ENCODE results near the gene ADAMTS7. TPM values are rescaled to one million over a fixed set of nuclear protein-coding genes. Genes with fewer than 3 reads are reported as not detected.
"Not testable (repeated sequence)": the region's sequence is repeated elsewhere in the genome, so short reads cannot be mapped to it uniquely, and the experiment has no call there.

Gene ADAMTS7
- total and polyA plus RNA-seq, 5 donors from 2014 or later, result not detected

GRCh38 chr15:78777290-78777952, 33.8 kb downstream of the ADAMTS7 start:
- ATAC-seq (ENCODE audit: low read depth in 2 of 2); H3K36me3 Mint-ChIP-seq; H3K9me3 Mint-ChIP-seq: not testable (repeated sequence)

GRCh38 chr15:78776046-78776925, 35.0 kb downstream of the ADAMTS7 start:
- not testable (repeated sequence) for H3K36me3 Mint-ChIP-seq; H3K4me1 ChIP-seq (ENCODE audit: control insufficient read depth, insufficient read depth, low read length, poor library complexity, severe bottlenecking); H3K27ac ChIP-seq (ENCODE audit: insufficient read depth, low read length, poor library complexity, severe bottlenecking); H3K4me3 ChIP-seq (ENCODE audit: low read depth, low read length); H3K9me3 ChIP-seq (ENCODE audit: control insufficient read depth in 2 of 2, low read length in 2 of 2); H3K4me1 Mint-ChIP-seq; DNase-seq; H3K27me3 Mint-ChIP-seq; ATAC-seq (ENCODE audit: low read depth in 2 of 2); H3K9me3 Mint-ChIP-seq; H3K27me3 ChIP-seq (ENCODE audit: control insufficient read depth, insufficient read depth, low read length); H3K4me3 Mint-ChIP-seq; H3K36me3 ChIP-seq (ENCODE audit: control insufficient read depth, insufficient read depth, low read length)
- peak overlapping the region in 1 of 3 donors; percentile 38 for H3K27ac Mint-ChIP-seq

More at GRCh38 chr15:78777290-78777952, 33.8 kb downstream of the ADAMTS7 start:
- H3K4me1 Mint-ChIP-seq; H3K4me3 Mint-ChIP-seq; H3K27me3 ChIP-seq (ENCODE audit: control insufficient read depth, insufficient read depth, low read length); H3K36me3 ChIP-seq (ENCODE audit: control insufficient read depth, insufficient read depth, low read length); H3K27me3 Mint-ChIP-seq; H3K4me1 ChIP-seq (ENCODE audit: control insufficient read depth, insufficient read depth, low read length, poor library complexity, severe bottlenecking); DNase-seq; H3K9me3 ChIP-seq (ENCODE audit: control insufficient read depth in 2 of 2, low read length in 2 of 2); H3K27ac ChIP-seq (ENCODE audit: insufficient read depth, low read length, poor library complexity, severe bottlenecking); H3K4me3 ChIP-seq (ENCODE audit: low read depth, low read length): not testable (repeated sequence)
- H3K27ac Mint-ChIP-seq, result peak overlapping the region in 1 of 3 donors; percentile 63

DNA sequence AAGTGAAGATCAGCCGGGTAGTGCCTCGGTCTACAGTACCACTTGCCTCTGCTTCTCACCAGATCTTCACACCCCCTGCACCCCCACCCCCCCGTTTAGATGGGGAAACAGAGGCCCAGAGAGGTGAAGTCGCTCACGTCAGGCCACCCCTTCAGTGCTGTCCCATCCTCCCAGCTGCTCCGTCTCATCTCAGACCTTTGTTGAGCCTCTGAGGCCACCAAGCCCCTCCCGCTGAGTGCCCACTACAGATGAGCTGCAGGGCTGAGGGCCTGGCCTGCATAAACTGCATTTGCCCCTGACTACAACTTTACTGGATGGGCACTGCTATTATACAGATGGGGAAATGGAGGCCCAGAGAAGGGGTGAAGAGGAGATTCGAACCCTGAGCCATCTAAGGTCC, 35.8 kb downstream of the ADAMTS7 start:
- Histone ChIP-seq H3K4me3 (ENCODE audit: low read depth, low read length) (no peak overlapping the region), H3K4me1 (ENCODE audit: control insufficient read depth, insufficient read depth, low read length, poor library complexity, severe bottlenecking) (no peaks in the 10 kb centered on the region), H3K27me3 (ENCODE audit: control insufficient read depth, insufficient read depth, low read length) (no peaks in the 10 kb centered on the region), H3K9me3 (ENCODE audit: control insufficient read depth in 2 of 2, low read length in 2 of 2) (no peaks in the 10 kb centered on the region), H3K27ac (ENCODE audit: insufficient read depth, low read length, poor library complexity, severe bottlenecking) (no peak overlapping the region), H3K36me3 (ENCODE audit: control insufficient read depth, insufficient read depth, low read length) (no peaks in the 10 kb centered on the region)
- Mint-ChIP-seq H3K27ac (no peak overlapping the region), H3K27me3 (no peaks in the 10 kb centered on the region), H3K4me3 (no peak overlapping the region), H3K9me3 (peaks cover 0 to 2% (median 0%) of the 10 kb centered on the region in 7 donors), H3K4me1 (no peaks in the 10 kb centered on the region), H3K36me3 (no peaks in the 10 kb centered on the region)
- ATAC-seq (ENCODE audit: low read depth in 2 of 2), result no peak
- no peak for DNase-seq

GRCh38 chr15:78774451-78774990, 36.7 kb downstream of the ADAMTS7 start:
- not testable (repeated sequence) for H3K27me3 Mint-ChIP-seq

DNA sequence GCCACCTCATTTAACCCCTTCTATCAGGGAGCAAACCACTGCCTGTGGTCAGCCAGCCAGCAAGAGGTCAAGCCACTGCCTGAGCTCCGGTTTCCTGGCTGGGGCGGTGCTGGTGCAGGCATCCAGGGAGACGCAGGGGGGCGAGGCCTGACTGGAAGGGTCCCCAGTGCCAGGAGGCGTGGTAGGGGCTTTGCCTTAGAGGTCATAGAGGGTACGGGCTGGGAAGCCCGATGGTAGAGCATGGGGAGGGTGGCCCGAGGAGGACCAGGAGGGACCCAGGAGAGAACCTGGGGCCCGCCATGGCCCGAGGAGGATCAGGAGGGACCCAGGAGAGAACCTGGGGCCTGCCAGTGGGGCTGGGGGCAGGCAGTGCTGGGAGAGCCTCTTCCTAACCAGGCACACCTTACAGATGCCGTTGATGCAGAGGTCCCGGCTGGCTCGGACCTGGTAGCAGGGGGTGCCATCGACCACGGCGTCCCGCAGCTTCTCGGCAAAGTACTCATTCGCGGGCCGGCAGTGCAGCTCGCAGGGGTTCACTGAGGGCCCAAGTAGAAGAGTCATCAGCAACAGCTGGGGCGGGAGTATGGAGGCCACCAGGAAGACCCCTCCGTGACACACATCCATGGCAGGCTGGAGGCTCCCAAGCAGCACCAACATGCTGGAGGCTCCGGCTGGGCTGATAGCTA, 37.4 kb downstream of the ADAMTS7 start:
- H3K27me3 Mint-ChIP-seq; H3K27ac ChIP-seq (ENCODE audit: insufficient read depth, low read length, poor library complexity, severe bottlenecking); H3K27ac Mint-ChIP-seq; H3K9me3 Mint-ChIP-seq; H3K36me3 Mint-ChIP-seq; H3K4me1 Mint-ChIP-seq; H3K4me3 ChIP-seq (ENCODE audit: low read depth, low read length); H3K4me1 ChIP-seq (ENCODE audit: control insufficient read depth, insufficient read depth, low read length, poor library complexity, severe bottlenecking); H3K36me3 ChIP-seq (ENCODE audit: control insufficient read depth, insufficient read depth, low read length); H3K27me3 ChIP-seq (ENCODE audit: control insufficient read depth, insufficient read depth, low read length); H3K9me3 ChIP-seq (ENCODE audit: control insufficient read depth in 2 of 2, low read length in 2 of 2); ATAC-seq (ENCODE audit: low read depth in 2 of 2); H3K4me3 Mint-ChIP-seq; DNase-seq: not testable (repeated sequence)

More at GRCh38 chr15:78774451-78774990, 36.7 kb downstream of the ADAMTS7 start:
- not testable (repeated sequence) for H3K4me1 Mint-ChIP-seq; H3K36me3 Mint-ChIP-seq; DNase-seq; H3K27me3 ChIP-seq (ENCODE audit: control insufficient read depth, insufficient read depth, low read length); H3K4me3 Mint-ChIP-seq; H3K27ac Mint-ChIP-seq; H3K27ac ChIP-seq (ENCODE audit: insufficient read depth, low read length, poor library complexity, severe bottlenecking); H3K36me3 ChIP-seq (ENCODE audit: control insufficient read depth, insufficient read depth, low read length); H3K4me3 ChIP-seq (ENCODE audit: low read depth, low read length); H3K9me3 ChIP-seq (ENCODE audit: control insufficient read depth in 2 of 2, low read length in 2 of 2); H3K9me3 Mint-ChIP-seq; H3K4me1 ChIP-seq (ENCODE audit: control insufficient read depth, insufficient read depth, low read length, poor library complexity, severe bottlenecking)
- peak in 1 of 2 donors; percentile 9 for ATAC-seq (ENCODE audit: low read depth in 2 of 2)

- Histone ChIP-seq H3K4me1 (ENCODE audit: control insufficient read depth, insufficient read depth, low read length, poor library complexity, severe bottlenecking) (no peaks in the 10 kb centered on the region), H3K36me3 (ENCODE audit: control insufficient read depth, insufficient read depth, low read length) (no peaks in the 10 kb centered on the region), H3K9me3 (ENCODE audit: control insufficient read depth in 2 of 2, low read length in 2 of 2) (no peaks in the 10 kb centered on the region), H3K27ac (ENCODE audit: insufficient read depth, low read length, poor library complexity, severe bottlenecking) (no peak overlapping the region), H3K4me3 (ENCODE audit: low read depth, low read length) (no peak overlapping the region), H3K27me3 (ENCODE audit: control insufficient read depth, insufficient read depth, low read length) (no peaks in the 10 kb centered on the region)
- H3K36me3 Mint-ChIP-seq, result no peaks in the 10 kb centered on the region
- H3K9me3 Mint-ChIP-seq, result no peaks in the 10 kb centered on the region
- ATAC-seq (ENCODE audit: low read depth in 2 of 2) (no peak), DNase-seq (no peak)
- no peaks in the 10 kb centered on the region for H3K27me3 Mint-ChIP-seq
- H3K27ac Mint-ChIP-seq, result peak overlapping the region in 1 of 3 donors; percentile 78
- no peaks in the 10 kb centered on the region for H3K4me1 Mint-ChIP-seq
- H3K4me3 Mint-ChIP-seq, result no peak overlapping the region
Measured at GRCh38 chr15:78772738-78773137, 38.5 kb downstream of the ADAMTS7 start.

DNA sequence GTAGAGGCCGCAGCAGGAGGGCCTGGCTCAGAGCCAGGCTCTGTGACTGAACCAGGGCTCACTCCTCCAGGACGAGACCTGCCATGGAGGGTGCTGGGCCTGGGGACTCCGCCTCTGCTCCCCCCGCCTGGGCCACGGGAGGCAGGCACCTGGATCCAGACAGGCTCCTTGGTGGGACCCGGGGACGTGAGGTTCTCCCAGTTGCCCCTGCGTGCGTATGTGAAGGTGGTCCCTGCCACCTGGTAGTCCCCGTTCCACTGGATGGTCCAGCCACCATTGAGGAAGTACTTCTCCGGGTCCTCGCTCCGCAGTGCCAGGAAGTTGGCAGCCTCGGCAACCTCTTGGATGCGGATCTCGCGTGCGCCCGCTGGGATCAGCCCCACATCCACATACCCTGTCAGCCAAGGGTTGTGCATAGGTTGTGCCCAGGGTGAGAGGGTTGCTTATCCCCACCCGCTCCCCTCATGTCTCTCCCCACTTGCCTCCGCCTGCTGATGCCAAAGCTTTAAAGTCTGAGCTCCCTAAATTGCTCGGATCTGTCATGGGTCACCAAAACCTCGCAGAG, 39.7 kb downstream of the ADAMTS7 start:
- not testable (repeated sequence) for ATAC-seq (ENCODE audit: low read depth in 2 of 2)

More for the DNA sequence above, 39.7 kb downstream of the ADAMTS7 start:
- not testable (repeated sequence) for H3K9me3 ChIP-seq (ENCODE audit: control insufficient read depth in 2 of 2, low read length in 2 of 2); H3K9me3 Mint-ChIP-seq; H3K36me3 Mint-ChIP-seq; H3K36me3 ChIP-seq (ENCODE audit: control insufficient read depth, insufficient read depth, low read length); H3K27me3 Mint-ChIP-seq; H3K27ac Mint-ChIP-seq; H3K27me3 ChIP-seq (ENCODE audit: control insufficient read depth, insufficient read depth, low read length); H3K4me3 ChIP-seq (ENCODE audit: low read depth, low read length); DNase-seq; H3K27ac ChIP-seq (ENCODE audit: insufficient read depth, low read length, poor library complexity, severe bottlenecking); H3K4me1 Mint-ChIP-seq; H3K4me1 ChIP-seq (ENCODE audit: control insufficient read depth, insufficient read depth, low read length, poor library complexity, severe bottlenecking); H3K4me3 Mint-ChIP-seq

Measured in CD4-positive, CD25-positive, alpha-beta regulatory T cell (primary cell).